Kidney epithelial cell (primary cell): ENCODE results near the gene DNAH11. TPM values are rescaled to one million over a fixed set of nuclear protein-coding genes. Genes with fewer than 3 reads are reported as not detected.
A peak's percentile ranks its signal among the peaks of the same experiment; 100 is the strongest.

ENCODE experiments used
- DNase-seq: peaks from one replicate; pipeline ENCODE4 v3.0.0-alpha.2; 2010; ENCODE audit warnings: low read depth
- H3K27me3 ChIP-seq: 2 replicates; pipeline ENCODE4 v1.6.0; 2011; ENCODE audit warnings: low read length; ENCODE audit not compliant: control insufficient read depth, insufficient read depth
- H3K36me3 ChIP-seq: 2 replicates; pipeline ENCODE4 v1.5.1; 2011; ENCODE audit warnings: low read length; ENCODE audit not compliant: control insufficient read depth, insufficient read depth
- H3K4me3 ChIP-seq: 2 replicates; pipeline ENCODE4 v1.5.1; 2011; ENCODE audit warnings: low read depth, mild to moderate bottlenecking, control low read depth, low read length
- CTCF ChIP-seq: IDR thresholded peaks from 2 replicates; pipeline ENCODE4 v1.5.1; 2011; ENCODE audit warnings: mild to moderate bottlenecking, moderate library complexity, low read length, control low read depth, inconsistent platforms; ENCODE audit not compliant: insufficient read depth, poor library complexity, severe bottlenecking
- total RNA-seq: library from RNA; depleted of rRNA; stranded (reverse); fragments of >200 nt; gene quantifications from 2 replicates; pipeline ENCODE4 v1.2.3, GENCODE V29; 2015

Gene DNAH11
- total RNA-seq, 1 donor from 2014 or later, result not detected

DNA sequence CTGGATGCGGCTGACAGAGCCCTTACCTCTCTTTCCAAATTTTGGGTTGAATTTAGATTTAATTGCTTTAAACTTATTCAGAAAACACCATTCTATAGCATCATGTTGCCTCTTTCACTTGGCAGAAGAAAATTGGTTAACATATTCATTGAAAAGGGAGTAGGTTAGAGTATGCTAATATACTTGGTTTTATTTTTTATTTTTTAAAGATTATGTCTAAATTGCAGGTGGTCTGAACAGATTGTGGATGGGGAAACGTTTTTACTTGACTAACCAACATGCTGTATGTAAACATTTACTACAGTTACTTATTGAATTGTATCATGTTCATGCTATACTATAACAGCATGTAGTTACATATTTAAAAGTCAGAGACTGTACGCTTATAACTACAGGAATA lies 65.6 kb downstream of the DNAH11 start:
- no peaks in the 10 kb centered on the region for H3K27me3 ChIP-seq
- no peak for TF ChIP-seq CTCF
- H3K36me3 ChIP-seq, result no peaks in the 10 kb centered on the region
- DNase-seq, result no peak
- no peak overlapping the region for H3K4me3 ChIP-seq

DNA sequence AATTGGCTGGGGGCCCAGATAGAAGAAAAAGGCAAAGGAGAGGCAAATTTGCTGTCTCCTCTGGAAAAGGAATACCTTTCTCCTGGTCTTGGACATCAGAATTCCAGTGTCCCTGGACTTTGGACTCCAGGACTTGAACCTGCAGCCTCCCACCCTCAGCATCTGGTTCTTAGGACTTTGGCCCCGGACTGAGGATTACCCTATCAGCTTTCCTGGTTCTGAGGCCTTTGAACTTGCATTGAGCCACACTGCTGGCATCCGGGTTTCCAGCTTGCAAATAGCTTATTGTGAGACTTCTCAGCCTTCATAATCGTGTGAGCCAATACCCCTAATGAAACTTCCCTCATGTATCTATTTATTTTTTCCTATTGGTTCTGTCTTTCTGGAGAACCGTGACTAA lies 68.3 kb downstream of the DNAH11 start:
- no peak overlapping the region for H3K4me3 ChIP-seq
- H3K27me3 ChIP-seq, result no peaks in the 10 kb centered on the region
- no peak for DNase-seq
- TF ChIP-seq CTCF, result no peak
- H3K36me3 ChIP-seq, result no peaks in the 10 kb centered on the region

- DNase-seq, result no peak
- TF ChIP-seq CTCF, result no peak
- Histone ChIP-seq H3K4me3 (no peak overlapping the region), H3K27me3 (no peaks in the 10 kb centered on the region), H3K36me3 (no peaks in the 10 kb centered on the region)
Observed at GRCh38 chr7:21616091-21616490, 73.3 kb downstream of the DNAH11 start.

DNA sequence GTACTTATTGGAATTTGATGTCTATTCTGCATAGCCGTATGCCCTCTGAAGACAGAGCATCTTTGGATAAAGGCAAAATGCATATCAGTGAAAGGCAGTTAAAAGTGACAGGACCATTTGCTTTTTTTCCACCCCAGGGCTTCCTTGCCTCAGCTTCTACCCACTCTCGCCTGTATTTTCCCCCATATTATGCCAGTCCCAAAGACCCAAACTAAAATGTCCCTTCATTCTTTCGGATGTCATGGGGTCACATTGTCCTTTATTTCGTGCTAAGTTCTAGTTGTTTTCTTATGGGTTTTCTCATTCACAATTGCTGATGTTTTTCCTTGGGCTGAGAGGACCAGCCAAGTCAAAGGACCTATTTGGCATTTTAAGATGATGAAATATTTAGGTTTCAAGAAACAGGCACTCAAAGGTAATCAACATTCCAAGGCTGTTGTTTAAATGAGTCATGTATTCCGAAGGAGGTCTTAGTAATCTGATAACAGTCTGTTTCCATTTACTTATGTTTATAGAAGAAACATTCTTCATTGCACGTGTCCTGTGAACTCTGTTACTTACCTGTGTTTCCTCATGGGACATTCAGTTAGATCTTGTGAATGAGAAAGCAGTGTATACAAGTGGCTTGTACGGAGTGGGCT lies 74.1 kb downstream of the DNAH11 start:
- TF ChIP-seq CTCF, result no peak
- Histone ChIP-seq H3K36me3 (no peaks in the 10 kb centered on the region), H3K27me3 (no peaks in the 10 kb centered on the region), H3K4me3 (no peak overlapping the region)
- DNase-seq, result peak; percentile 52

GRCh38 chr7:21617513-21617912 lies 74.7 kb downstream of the DNAH11 start:
- no peak for TF ChIP-seq CTCF
- Histone ChIP-seq H3K36me3 (no peaks in the 10 kb centered on the region), H3K4me3 (no peak overlapping the region), H3K27me3 (no peaks in the 10 kb centered on the region)
- no peak for DNase-seq

GRCh38 chr7:21617916-21618390 lies 75.1 kb downstream of the DNAH11 start:
- Histone ChIP-seq H3K36me3 (no peaks in the 10 kb centered on the region), H3K27me3 (no peaks in the 10 kb centered on the region), H3K4me3 (no peak overlapping the region)
- DNase-seq, result no peak
- TF ChIP-seq CTCF, result no peak
